Colonic mucosa (tissue), 4 donors: ENCODE results near the gene SNRPD1. TPM values are rescaled to one million over a fixed set of nuclear protein-coding genes. Genes with fewer than 3 reads are reported as not detected.

Experiments
- DNase-seq: peaks from one replicate; pipeline ENCODE4 v3.0.0-alpha.2; 2020
- H3K27ac ChIP-seq: fragments of 200-600 bp; one replicate; pipeline ENCODE4 v1.8.0; 2021
- H3K27me3 ChIP-seq: fragments of 200-600 bp; one replicate; pipeline ENCODE4 v1.8.0; 2021
- H3K36me3 ChIP-seq: fragments of 200-600 bp; one replicate; pipeline ENCODE4 v1.8.0; 2021
- H3K4me1 ChIP-seq: fragments of 200-600 bp; one replicate; pipeline ENCODE4 v1.8.0; 2021; ENCODE audit warnings: mild to moderate bottlenecking
- H3K4me3 ChIP-seq: fragments of 200-600 bp; one replicate; pipeline ENCODE4 v1.8.0; 2021
- H3K9ac ChIP-seq, 2 donors: one replicate each; pipeline ENCODE4 v1.7.0; 2013; ENCODE audit warnings: control low read depth in 2 of 2, low read depth in 2 of 2, low read length in 2 of 2
- H3K9me3 ChIP-seq: fragments of 200-600 bp; one replicate; pipeline ENCODE4 v1.8.0; 2021
- CTCF ChIP-seq: fragments of 200-600 bp; IDR thresholded peaks from one replicate; pipeline ENCODE4 v1.8.0; 2022; ENCODE audit warnings: antibody characterized with exemption, mild to moderate bottlenecking
- intact Hi-C: fragments of 100-400 bp; cut with DNase I; formaldehyde crosslinking; loops from one replicate; pipeline ENCODE4 v1.14.1; 2022
- total RNA-seq, 2 donors: library from RNA; stranded (reverse); fragmentation: NEBNext Ultra II Directional in 1 of 2; extraction: Animal tissue kit (Norgen Biotek cat#: 25700) in 1 of 2; gene quantifications; one replicate each; pipeline ENCODE4 v1.2.1, GENCODE V29; 2021
- donor health status: healthy.
- donor health status: DM: no; HTN: no; CAD: no.
- donor health status: DM: no; HTN: no; CAD: no.

Gene SNRPD1
- total RNA-seq, 2 donors from 2014 or later, result 34.0 to 75.7 TPM

GRCh38 chr18:21593540-21594257 lies 18.4 kb upstream of the SNRPD1 start:
- no peaks in the 10 kb centered on the region for H3K36me3 ChIP-seq
- no peak overlapping the region for H3K9ac ChIP-seq
- intact Hi-C loops, result no loop called here
- H3K9me3 ChIP-seq, result no peaks in the 10 kb centered on the region
- H3K4me1 ChIP-seq, result no peaks in the 10 kb centered on the region
- no peak overlapping the region for H3K27ac ChIP-seq
- no peak overlapping the region for H3K4me3 ChIP-seq
- H3K27me3 ChIP-seq, result no peaks in the 10 kb centered on the region
- DNase-seq, result no peak
- no peak for TF ChIP-seq CTCF

GRCh38 chr18:21597620-21598019 lies 14.5 kb upstream of the SNRPD1 start:
- no peak for DNase-seq
- Histone ChIP-seq H3K4me3 (no peak overlapping the region), H3K27me3 (no peaks in the 10 kb centered on the region), H3K4me1 (no peaks in the 10 kb centered on the region), H3K27ac (no peak overlapping the region), H3K36me3 (no peaks in the 10 kb centered on the region), H3K9me3 (no peaks in the 10 kb centered on the region), H3K9ac (no peak overlapping the region)
- TF ChIP-seq CTCF, result no peak
- intact Hi-C loops, result no loop called here

DNA sequence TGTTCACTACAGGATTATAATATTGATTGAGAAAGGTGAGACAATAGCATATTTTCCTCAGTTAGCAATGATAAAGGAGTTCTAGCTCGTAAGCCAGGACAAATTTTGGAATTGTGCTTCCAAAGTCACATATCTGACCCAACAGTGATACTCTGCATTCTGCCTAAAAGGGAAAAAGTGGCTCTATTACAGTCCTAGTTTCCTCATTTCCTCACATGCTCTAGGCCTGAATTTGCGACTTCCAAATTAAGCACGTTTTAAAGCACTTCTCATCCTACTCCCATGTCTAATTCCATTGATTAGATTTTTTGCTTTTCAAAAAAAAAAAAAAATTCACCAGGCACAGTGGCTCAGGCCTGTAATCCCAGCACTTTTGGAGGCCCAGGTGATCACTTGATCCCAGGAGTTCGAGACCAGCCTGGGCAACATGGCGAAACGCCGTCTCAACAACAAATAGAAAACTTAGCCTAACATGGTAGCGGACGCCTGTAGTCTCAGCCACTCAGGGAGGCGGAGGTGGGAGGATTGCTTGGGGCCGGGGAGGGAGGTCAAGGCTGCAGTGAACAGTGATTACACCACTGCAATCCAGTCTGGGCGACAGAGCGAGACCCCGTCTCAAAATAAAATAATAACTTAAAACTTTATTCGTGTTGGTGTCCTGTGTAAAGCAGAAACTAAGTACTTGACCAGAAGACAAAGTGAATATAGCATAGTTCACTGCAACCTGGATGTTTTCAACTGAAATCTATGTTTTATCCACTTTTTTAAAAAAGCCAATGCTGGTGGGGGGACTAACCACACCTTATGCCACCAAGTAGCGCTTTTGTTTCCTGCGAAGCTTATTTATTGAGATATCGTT lies 13.2 kb upstream of the SNRPD1 start:
- H3K36me3 ChIP-seq, result no peaks in the 10 kb centered on the region
- no peaks in the 10 kb centered on the region for H3K9me3 ChIP-seq
- peak overlapping the region; percentile 99 for H3K27ac ChIP-seq
- H3K4me1 ChIP-seq, result no peaks in the 10 kb centered on the region
- DNase-seq, result no peak
- no peak for TF ChIP-seq CTCF
- peak overlapping the region; percentile 93 to 95 for H3K9ac ChIP-seq
- intact Hi-C loops, result no loop called here
- H3K4me3 ChIP-seq, result peak overlapping the region; percentile 89
- no peaks in the 10 kb centered on the region for H3K27me3 ChIP-seq

DNA sequence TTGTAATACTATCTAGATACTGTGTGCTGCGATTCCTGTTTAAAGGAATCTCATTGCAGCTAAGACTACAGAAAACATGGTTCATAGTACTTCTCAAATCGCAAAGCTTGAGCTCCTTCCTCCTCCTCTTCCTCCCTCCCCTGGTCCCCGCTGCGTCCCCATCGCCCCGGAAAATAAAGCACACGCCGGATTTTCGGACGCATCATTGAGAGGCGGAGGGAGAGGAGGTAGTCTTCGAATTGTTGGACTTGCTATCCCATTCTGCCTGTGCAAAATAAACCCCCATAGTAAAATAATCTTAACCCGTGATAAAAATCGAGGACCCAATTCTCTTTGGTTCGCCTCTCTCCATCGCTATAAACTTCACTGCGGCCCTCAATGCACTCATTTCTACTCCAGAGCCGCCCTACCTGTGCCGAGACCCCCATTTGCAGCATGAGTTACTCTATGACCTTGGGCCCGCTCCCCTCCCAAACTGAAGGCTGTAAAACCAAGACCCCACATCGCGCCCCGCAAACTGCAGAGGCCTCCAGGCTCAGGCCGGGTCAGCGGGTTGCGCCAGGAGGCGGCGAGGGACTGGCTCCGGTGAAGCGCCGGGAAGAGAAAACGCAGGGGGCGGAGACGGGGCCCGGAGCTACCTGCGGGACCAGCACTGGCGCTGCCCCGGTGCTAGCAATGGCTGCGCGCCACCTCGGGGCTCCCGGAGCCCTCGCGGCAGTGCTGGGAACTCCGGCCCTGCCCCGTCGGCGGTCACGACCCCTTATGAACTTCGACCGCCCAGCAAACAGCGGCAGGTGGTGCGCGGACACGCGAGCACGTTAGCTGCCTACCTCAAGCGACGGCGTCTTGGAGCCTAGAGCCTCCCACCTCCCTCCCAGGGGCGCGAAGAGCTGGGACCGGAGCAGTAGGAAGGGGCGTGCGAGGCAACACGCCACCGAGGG lies 12.3 kb upstream of the SNRPD1 start:
- H3K9ac ChIP-seq, result peak overlapping the region; percentile 93 to 95
- no peaks in the 10 kb centered on the region for H3K36me3 ChIP-seq
- H3K4me3 ChIP-seq, result peak overlapping the region; percentile 89
- DNase-seq, result peak; percentile 62
- no peak for TF ChIP-seq CTCF
- H3K4me1 ChIP-seq, result no peaks in the 10 kb centered on the region
- no peaks in the 10 kb centered on the region for H3K27me3 ChIP-seq
- H3K9me3 ChIP-seq, result no peaks in the 10 kb centered on the region
- peak overlapping the region; percentile 99 for H3K27ac ChIP-seq
- intact Hi-C loops, result no loop called here
